Motor neuron (in vitro differentiated cells): ENCODE data around the gene NPY1R. TPM values are rescaled to one million over a fixed set of nuclear protein-coding genes. Genes with fewer than 3 reads are reported as not detected.

Experiments used
- ATAC-seq, 8 experiments: fragments of 200-7000 bp; cut with Tn5 transposase; replicated peaks in 6 of 8; 2 replicates each; pipeline ENCODE4 v1.8.0; 2021; ENCODE audit warnings: mild to moderate bottlenecking in 8 of 8, moderate library complexity in 8 of 8
- H3K27ac ChIP-seq, 2 donors: fragments of 250-450 bp; sonication (Bioruptor Pico); 2 replicates each; pipeline ENCODE4 v1.9.0; 2021; ENCODE audit warnings: antibody characterized with exemption in 2 of 2, mild to moderate bottlenecking in 2 of 2, moderate library complexity in 1 of 2
- H3K4me1 ChIP-seq, 2 donors: fragments of 250-450 bp; sonication (Bioruptor Pico); replicated peaks in 1 of 2; 2 replicates each; pipeline ENCODE4 v1.6.1; 2021; ENCODE audit warnings: antibody characterized with exemption in 2 of 2, mild to moderate bottlenecking in 2 of 2, moderate library complexity in 1 of 2
- H3K4me3 ChIP-seq, 5 donors: fragments of 250-450 bp; sonication (Bioruptor Pico); 2 replicates each; pipeline ENCODE4 v1.9.0; 2021; ENCODE audit warnings: antibody characterized with exemption in 5 of 5, mild to moderate bottlenecking in 5 of 5, moderate library complexity in 4 of 5
- WGBS, 10 experiments: fragments of 450-650 bp; shearing (Covaris generic); methylation state at CpG; one replicate each; pipeline ENCODE4 v1.0.0; 2022; 5-methylcytosine and 5-hydroxymethylcytosine counted together
- in situ Hi-C, 9 experiments: fragments of 400-800 bp; cut with MboI; loops; one replicate each; pipeline ENCODE4 v1.15.0; 2021; ENCODE audit warnings: low sequenced_read_pairs in 9 of 9, low pct_unique_long_range_greater_than_20kb in 2 of 9; ENCODE audit not compliant: unreplicated experiment in 9 of 9
- total RNA-seq, 8 experiments: library from RNA; unstranded; fragments of 300-600 nt; gene quantifications; 2 replicates each; pipeline versions ENCODE4 v1.2.3 to v1.2.4, GENCODE V29; 2022

The NPY1R gene
- total RNA-seq, 8 experiments from 2014 or later = 0.25 to 3.2 (median 1.7) TPM; not detected in 1

DNA sequence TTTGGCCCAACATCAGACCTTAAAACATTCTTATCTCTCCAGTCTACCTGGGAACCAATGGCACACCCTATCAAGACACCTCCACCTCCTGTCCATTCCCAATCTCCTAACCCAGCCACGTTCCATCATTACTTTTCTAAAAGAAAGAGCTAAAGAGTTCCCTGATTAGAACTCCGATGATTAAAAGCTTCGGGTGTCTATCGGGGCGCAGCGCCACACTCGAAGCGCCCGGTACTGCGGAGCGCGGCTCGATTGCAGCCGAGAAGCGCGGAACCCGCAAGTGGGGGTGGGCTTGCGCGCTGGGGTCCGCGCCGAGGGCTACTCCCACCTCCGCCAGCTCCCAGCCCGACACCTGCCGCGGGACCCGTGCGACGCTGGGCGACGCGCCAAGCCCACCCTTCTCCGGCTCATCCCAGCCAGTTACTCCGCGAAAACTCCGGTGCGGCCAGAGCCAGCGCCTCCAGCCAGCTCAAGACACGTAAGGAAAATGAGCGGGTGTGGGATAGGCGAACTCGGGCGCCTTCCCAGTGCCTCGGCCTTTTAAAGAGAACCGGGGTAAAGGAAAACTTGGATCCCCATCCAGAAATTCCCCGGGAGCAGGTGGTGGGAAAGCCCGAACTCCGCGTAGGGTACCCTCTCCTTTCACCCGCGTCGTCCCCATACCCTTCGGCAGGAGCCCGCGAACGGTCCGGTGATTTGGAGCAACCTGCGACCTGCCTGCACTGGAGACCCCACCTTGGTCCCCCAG is 593 bp downstream of the NPY1R start:
- in situ Hi-C loops = loop anchor here in 4 of 9 experiments (25.0 kb wide), 3 partner anchors 220 to 845 kb away; no protein-coding TSS in a partner anchor
- WGBS, 10 experiments = 0 to 10% (median 0%) methylated on average over 1 to 13 of the region's 58 CpGs; no CpG with 5 or more reads in 1 of the 10 experiments
- peak; percentile 15 to 77 (median 70) for ATAC-seq
- no peak overlapping the region for H3K27ac ChIP-seq
- H3K4me3 ChIP-seq = peak overlapping the region; percentile 50 to 75 (median 69)
- peaks cover 3 to 7% of the 10 kb centered on the region in 2 donors for H3K4me1 ChIP-seq

DNA sequence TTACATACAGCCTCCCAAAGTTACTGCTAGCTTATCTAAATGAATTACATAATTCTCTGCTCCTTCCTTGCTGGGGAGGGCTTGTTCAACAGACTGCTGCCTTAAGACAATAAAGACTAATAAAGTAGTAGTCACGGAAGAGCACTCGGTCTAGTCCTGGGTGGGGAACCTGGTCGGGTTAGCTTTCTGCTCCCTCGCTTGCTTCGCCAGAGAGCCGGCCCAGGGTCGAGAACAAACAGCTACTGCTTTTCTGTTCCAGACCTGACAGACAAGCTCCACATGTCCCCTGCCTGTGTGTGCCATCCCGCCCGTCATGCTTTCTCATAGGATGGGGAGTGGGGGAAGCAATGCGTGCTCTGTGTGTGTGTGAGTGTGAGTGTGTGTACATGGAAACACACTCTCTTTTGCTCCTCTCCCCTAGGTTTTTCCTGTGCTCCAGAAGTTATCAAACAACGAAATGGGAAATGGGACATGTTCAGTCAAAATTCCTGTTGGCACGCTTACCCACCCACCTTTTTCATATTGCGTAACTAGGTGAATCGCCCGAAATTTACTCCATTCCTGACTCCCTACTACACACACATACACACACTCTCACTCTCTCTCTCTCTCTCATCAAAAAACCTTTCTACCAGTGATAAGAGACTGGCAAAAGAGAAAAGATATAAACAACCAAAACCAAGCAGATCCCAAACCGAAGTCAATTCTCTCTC is 1.3 kb downstream of the NPY1R start:
- ATAC-seq = no peak
- H3K4me3 ChIP-seq = peak overlapping the region; percentile 50 to 75 (median 69)
- in situ Hi-C loops = loop anchor here in 4 of 9 experiments (25.0 kb wide), 3 partner anchors 219 to 844 kb away; no protein-coding TSS in a partner anchor

DNA sequence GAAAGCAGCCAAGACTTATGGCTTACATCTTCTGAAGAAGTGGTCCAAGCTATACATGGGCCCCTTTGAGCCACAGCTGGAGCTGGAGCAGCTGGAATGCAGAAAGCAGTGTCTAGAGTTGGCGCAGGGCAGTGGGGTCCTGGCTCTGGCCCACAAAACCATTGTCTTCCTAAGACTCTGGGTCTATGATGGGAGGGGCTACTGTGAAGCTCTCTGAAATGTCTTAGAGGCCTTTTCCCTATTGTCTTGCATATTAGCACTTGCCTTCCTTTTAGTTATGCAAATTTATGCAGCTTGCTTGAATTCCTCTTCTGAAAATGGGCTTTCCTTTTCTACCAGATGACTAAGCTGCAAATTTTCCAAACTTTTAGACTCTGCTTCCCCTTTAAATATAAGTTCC is 15.3 kb downstream of the NPY1R start:
- Histone ChIP-seq H3K4me1 (no peaks in the 10 kb centered on the region), H3K4me3 (no peak overlapping the region), H3K27ac (no peak overlapping the region)
- 0 to 43% (median 0%) methylated on average over 1 of the region's 1 CpG; no CpG with 5 or more reads in 6 of the 10 experiments for WGBS, 10 experiments
- ATAC-seq = no peak
- in situ Hi-C loops = no loop called here

More for the DNA sequence above, 1.3 kb downstream of the NPY1R start:
- 12 to 80% (median 30%) methylated on average over 1 to 14 of the region's 16 CpGs; no CpG with 5 or more reads in 1 of the 10 experiments for WGBS, 10 experiments
- H3K27ac ChIP-seq = no peak overlapping the region
- H3K4me1 ChIP-seq = peaks cover 3 to 7% of the 10 kb centered on the region in 2 donors

DNA sequence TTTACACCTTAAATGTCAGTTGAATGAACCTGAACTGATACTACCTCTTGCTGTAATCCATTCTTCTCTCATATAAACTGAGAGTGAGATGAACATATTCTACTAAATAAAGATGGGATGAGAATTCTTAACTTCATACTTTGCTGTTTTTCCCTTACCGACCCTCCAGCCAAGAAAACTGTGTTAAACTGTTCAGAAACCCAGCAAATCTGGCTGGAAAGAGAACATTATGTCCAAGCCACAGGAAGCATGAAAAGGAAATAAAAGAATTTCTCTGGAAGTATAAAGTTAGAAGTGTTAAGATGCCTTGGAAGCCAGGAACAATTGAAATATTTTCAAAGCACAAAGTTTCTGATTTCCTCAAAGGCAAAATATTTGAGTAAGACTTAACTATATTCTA is 22.9 kb downstream of the NPY1R start:
- no peak overlapping the region for H3K27ac ChIP-seq
- 0 to 100% (median 86%) methylated on average over 1 of the region's 1 CpG; no CpG with 5 or more reads in 2 of the 10 experiments for WGBS, 10 experiments
- no peak overlapping the region for H3K4me3 ChIP-seq
- in situ Hi-C loops = no loop called here
- no peaks in the 10 kb centered on the region for H3K4me1 ChIP-seq
- no peak for ATAC-seq

DNA sequence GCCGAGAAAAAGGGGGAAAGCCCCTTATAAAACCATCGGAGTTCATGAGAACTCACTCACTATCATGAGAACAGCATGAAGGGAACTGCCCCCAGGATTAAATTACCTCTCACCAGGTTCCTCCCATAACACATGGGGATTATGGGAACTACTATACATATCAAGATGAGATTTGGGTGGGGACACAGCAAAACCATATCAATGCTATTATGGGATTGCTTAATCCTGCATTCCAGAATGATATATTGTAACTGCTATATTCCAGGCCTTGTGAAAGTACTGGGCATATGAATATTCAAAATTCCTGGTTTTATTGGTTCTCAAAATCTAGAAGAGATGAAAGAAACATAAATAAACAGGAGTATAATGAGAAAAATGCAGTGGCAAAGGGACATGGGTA is 29.3 kb downstream of the NPY1R start:
- Histone ChIP-seq H3K4me3 (no peak overlapping the region), H3K27ac (no peak overlapping the region), H3K4me1 (no peaks in the 10 kb centered on the region)
- peak in 3 of 8 experiments; percentile 87 to 97 (median 93) for ATAC-seq
- in situ Hi-C loops = no loop called here
- 0 to 100% (median 44%) methylated on average over 1 to 2 of the region's 2 CpGs; no CpG with 5 or more reads in 3 of the 10 experiments for WGBS, 10 experiments

DNA sequence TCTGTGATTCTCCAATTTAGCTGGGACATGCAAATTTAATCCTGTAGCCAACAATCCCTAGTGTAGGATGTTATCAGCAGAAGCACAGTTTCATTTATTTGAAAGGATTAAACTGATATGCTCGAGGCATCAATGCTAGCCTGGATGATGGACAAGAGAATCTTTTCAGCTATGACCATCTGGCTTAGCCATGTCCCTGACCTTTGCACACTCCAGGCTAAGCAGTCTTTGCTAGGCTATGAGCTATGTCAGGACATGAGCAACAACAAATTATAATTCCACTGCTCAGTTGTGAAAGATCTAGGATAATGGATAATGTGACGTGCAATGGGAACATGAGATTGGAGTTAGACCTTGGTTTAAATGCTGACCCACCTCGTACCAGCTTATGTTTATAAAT is 32.0 kb downstream of the NPY1R start:
- WGBS, 10 experiments = 15 to 100% (median 61%) methylated on average over 1 to 3 of the region's 3 CpGs; no CpG with 5 or more reads in 1 of the 10 experiments
- no peak overlapping the region for H3K27ac ChIP-seq
- in situ Hi-C loops = no loop called here
- ATAC-seq = no peak
- no peaks in the 10 kb centered on the region for H3K4me1 ChIP-seq
- H3K4me3 ChIP-seq = no peak overlapping the region

DNA sequence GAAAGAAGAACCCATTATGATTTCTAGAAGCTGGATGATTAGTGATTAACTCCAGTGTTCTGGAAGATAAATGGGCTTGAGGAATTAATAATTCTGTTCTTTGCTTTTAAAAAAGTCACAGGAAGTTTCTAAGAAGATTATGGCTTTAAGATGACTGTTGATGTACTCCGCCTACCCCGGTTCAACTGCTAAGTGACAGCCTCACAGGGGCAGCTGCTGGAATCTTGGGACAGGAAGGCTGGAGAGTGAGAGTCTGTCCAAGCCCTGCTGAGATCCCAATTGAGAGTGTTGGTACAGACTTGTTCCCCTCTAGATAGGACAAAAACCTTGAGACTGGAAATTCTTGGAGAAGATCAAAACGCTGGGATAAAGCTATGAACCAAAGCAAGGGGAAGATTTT is 37.3 kb downstream of the NPY1R start:
- no peaks in the 10 kb centered on the region for H3K4me1 ChIP-seq
- no peak for ATAC-seq
- 0 to 96% (median 63%) methylated on average over 1 to 3 of the region's 3 CpGs; no CpG with 5 or more reads in 2 of the 10 experiments for WGBS, 10 experiments
- H3K27ac ChIP-seq = no peak overlapping the region
- H3K4me3 ChIP-seq = no peak overlapping the region
- in situ Hi-C loops = no loop called here

DNA sequence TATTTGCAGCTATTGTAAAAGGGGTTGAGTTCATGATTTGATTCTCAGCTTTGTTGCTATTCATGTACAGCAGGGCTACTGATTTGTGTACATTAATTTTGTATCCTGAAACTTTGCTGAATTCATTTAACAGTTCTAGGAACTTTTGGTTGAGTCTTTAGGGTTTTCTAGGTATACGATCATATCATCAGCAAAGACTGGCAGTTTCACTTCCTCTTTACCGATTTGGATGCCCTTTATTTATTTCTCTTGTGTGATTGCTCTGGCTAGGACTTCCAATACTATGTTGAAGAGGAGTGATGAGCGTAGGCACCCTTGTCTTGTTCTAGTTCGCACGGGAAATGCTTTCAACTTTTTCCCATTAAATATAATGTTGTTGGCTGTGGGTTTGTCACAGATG is 48.1 kb downstream of the NPY1R start:
- Histone ChIP-seq H3K4me3 (no peak overlapping the region), H3K4me1 (no peaks in the 10 kb centered on the region), H3K27ac (no peak overlapping the region)
- no peak for ATAC-seq
- in situ Hi-C loops = no loop called here
- WGBS, 10 experiments = 0 to 100% (median 85%) methylated on average over 1 to 5 of the region's 5 CpGs

DNA sequence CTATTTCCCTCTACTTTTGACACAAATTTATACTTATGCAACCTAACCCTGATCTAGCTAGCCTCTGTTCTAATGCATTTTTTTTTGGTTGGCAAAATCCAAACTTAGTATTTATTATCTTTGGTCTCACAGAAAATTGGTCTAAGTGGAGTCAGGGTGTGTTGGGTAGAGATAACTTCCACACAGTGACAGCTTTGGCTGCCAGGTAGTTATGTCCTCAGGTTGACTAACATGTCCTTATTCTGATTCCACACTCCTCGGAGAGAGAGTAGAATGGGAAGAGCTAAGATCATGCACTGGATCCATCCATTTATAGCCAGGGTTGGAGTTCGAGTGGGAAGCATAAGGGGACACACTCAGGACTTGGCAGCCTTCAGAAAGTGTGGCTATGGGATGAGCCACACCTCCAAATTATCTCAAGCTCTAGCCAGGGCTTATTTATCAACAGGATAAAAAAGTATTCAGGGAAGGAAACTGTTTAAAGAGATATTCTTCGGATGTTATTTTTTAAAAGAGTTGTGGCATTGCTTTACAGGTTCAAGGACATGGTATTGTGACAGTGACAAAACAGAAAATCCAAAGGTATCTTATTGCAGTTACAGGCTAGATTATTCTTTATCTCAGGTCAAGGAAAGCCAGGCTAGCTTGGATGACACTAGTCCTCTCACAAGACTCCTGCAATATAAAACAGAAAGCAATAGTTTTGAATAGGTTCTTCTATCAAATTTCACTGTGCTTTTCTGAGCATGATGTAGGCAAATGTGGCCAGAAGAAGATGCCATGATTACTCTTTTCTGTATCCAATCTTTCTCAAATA is 51.5 kb downstream of the NPY1R start:
- H3K4me3 ChIP-seq = no peak overlapping the region
- ATAC-seq = no peak
- WGBS, 10 experiments = 0 to 82% (median 60%) methylated on average over 1 to 3 of the region's 3 CpGs; no CpG with 5 or more reads in 4 of the 10 experiments
- no peak overlapping the region for H3K27ac ChIP-seq
- H3K4me1 ChIP-seq = no peaks in the 10 kb centered on the region
- in situ Hi-C loops = no loop called here

DNA sequence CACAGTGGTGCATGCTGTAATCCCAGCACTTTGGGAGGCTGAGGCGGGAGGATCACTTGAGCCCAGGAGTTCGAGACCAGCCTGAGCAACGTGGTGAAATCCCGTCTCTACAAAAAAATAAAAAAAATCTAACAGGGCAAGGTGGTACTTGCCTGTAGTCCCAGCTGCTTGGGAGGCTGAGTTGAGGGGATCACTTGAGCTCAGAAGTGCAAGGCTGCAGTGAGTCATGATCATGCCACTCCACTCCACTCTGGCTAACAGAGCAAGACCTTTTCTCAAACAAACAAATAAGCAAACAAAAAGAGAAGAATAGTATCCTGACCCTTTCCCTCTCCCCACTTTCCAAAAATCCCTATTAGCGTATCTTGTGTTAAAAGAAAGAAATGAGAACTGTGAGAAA is 52.7 kb downstream of the NPY1R start:
- in situ Hi-C loops = no loop called here
- WGBS, 10 experiments = 14 to 100% (median 84%) methylated on average over 1 to 5 of the region's 5 CpGs
- ATAC-seq = no peak
- H3K27ac ChIP-seq = no peak overlapping the region
- no peak overlapping the region for H3K4me3 ChIP-seq
- H3K4me1 ChIP-seq = no peaks in the 10 kb centered on the region

DNA sequence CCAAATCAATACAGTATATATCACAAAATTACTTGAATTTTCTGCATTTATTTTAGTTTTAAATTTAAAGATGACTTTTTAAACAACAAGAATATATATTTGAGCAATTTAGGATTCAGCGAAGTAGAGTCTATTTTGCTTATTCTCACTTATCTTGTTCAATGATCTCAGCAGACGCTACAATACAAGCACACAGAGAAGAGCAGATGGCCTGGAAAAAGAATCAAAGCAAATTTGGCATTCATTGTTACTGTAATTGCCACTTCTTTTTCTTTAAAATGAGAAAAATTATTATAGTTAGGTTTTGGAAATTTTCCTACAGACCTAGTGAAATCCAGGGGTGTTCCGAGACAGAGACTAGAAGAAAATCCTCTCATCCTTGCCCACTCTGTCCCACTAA is 57.5 kb downstream of the NPY1R start:
- no peak for ATAC-seq
- no peak overlapping the region for H3K27ac ChIP-seq
- in situ Hi-C loops = no loop called here
- 20 to 100% (median 83%) methylated on average over 2 to 3 of the region's 3 CpGs; no CpG with 5 or more reads in 1 of the 10 experiments for WGBS, 10 experiments
- H3K4me3 ChIP-seq = no peak overlapping the region
- H3K4me1 ChIP-seq = no peaks in the 10 kb centered on the region
